ENCODE measurements around the gene P2RX1.

P2RX1 gene

DNA sequence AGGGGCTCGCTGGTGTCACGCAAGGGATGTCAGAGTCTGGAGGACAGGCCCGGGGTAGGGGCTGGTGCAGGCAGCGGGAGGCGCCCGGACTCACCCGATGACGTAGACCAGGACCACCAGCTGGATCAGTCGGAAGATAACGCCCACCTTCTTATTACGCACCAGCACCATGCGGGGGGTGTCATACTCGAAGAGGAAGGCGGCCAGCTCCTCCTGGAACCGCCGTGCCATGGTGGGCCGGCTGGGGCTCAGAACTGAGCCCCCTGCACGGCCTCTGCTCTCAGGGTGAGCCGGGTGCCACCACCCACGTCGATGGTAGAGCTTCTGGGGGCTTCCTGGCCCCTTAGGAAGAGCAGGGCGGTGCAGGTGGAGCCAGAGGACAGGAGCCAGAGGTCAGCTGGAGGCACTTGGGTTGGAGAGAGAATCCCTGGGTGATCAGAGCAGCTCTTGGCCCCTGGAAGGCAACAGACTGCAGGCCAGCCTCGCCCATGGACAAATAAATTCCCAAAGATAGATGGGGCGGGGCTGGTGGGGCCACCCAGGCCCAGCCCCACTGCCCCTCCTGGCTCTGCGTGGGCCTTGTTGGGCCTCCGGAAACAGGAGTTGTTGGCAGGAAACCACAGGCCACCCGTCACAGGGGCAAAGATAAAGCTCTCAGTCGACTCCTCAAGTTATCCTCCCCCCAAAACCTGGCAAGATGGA is at the start of gene P2RX1:
TSS of gene P2RX1 (minus strand) at position 471 of the 702 bp plus-strand sequence. CDS start at position 231, 240 bp downstream.
- ATAC-seq = peak; percentile 63

DNA sequence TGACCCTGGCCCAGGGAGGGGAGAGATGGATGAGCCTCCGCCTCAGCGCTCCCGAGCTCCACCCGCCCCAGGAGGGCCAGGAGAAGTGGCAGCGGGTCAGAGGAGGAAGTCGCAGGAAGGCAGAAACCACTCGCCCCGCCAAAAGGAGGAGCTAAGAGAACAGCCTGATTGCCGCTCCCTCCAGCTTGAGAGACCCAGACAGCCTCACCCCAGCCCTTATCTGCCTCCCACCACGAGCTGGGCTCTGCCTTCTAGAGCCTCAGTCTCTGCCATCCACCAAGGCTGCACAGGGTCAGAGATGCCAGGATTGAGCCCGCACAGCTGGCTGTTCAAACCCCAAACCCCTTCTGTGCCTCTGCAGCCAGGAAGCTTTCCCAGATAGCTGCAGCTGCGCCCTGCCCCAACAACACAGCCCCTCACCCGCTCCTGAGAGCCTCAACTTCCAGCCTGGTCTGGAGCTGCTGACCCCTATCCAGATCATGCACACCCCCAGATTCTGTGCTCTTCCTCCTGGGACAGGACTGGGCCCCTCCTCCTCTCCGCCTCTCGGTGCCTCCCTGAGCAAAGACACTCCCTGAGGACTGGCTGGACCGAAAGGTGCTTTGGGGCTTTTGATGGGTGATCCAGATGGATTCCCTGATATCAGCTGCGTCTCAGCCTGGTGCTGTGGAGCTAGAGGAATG is 49.0 kb upstream of the P2RX1 start:
- DNase-seq = peak; percentile 69 to 73
- ATAC-seq = peak; percentile 66
- peaks cover 47% of the 10 kb centered on the region for H3K4me1 Mint-ChIP-seq
- no peaks in the 10 kb centered on the region for H3K27me3 Mint-ChIP-seq
- peak overlapping the region; percentile 91 to 98 for H3K4me3 Mint-ChIP-seq
- H3K9me3 Mint-ChIP-seq = no peaks in the 10 kb centered on the region
- H3K27ac Mint-ChIP-seq = peak overlapping the region in 1 of 2 donors; percentile 69

More for the DNA sequence above, at the start of gene P2RX1:
- DNase-seq = peak; percentile 42 to 64
- H3K27me3 Mint-ChIP-seq = no peaks in the 10 kb centered on the region
- no peaks in the 10 kb centered on the region for H3K9me3 Mint-ChIP-seq
- peak within 1 kb of the TSS; percentile 81 to 98 for H3K27ac Mint-ChIP-seq
- peak within 1 kb of the TSS; percentile 66 to 89 for H3K4me3 Mint-ChIP-seq
- peaks cover 67% of the 10 kb centered on the region for H3K4me1 Mint-ChIP-seq

DNA sequence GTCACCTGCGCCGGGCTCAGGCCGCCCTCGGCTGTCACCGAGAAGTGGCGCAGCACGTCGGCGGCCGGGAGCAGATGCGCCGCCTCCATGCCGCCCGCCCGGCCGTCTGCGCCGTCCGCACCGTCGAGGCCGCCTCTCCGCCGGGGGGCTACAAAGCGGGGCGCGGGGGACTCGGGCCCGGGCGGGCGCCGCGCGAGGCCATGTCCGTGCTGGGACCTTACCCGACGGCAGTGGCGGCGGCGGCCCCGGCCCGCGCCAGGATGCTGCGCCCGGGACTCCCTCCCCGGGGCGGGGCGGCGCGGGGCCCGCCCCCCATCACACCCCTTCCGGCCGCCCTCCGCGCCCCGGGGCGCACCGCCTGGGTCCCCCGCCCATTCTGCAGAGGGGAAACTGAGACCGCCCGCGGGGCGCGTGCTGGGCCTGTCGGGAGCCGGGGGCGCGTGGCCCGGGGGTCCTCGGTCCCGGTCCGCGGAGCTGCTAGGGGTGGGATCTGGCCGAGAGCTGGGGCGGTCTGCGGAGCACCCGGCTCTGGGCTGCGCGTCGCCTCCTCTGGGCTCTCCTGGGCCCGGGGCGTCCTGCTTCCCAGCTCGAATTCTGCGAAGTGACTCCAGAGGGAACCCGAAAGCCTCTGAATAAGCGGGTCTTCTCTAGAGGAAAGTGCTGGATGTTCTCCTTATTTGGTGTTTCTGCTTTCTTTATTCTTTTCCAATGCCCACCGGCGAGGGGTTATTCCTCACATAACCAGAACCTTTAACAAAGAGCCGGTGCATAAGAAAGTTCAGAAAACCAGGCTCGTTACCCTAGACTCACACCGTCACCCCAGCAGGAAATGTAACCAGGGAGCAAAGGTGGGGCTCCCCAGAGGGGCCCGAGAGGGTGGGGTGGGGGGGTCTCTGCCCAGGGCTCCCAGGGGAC is 48.2 kb upstream of the P2RX1 start, which contains the start of gene ATP2A3:
TSS of gene ATP2A3 (minus strand) at position 235 of the 915 bp plus-strand sequence. CDS start at position 89, 146 bp downstream.
- peak within 1 kb of the TSS; percentile 35 to 93 for H3K27ac Mint-ChIP-seq
- ATAC-seq (peak; percentile 80), DNase-seq (peak; percentile 46 to 70)
- no peaks in the 10 kb centered on the region for H3K9me3 Mint-ChIP-seq
- H3K27me3 Mint-ChIP-seq = no peaks in the 10 kb centered on the region
- H3K4me3 Mint-ChIP-seq = peak within 1 kb of the TSS; percentile 91 to 98
- peaks cover 55% of the 10 kb centered on the region for H3K4me1 Mint-ChIP-seq

DNA sequence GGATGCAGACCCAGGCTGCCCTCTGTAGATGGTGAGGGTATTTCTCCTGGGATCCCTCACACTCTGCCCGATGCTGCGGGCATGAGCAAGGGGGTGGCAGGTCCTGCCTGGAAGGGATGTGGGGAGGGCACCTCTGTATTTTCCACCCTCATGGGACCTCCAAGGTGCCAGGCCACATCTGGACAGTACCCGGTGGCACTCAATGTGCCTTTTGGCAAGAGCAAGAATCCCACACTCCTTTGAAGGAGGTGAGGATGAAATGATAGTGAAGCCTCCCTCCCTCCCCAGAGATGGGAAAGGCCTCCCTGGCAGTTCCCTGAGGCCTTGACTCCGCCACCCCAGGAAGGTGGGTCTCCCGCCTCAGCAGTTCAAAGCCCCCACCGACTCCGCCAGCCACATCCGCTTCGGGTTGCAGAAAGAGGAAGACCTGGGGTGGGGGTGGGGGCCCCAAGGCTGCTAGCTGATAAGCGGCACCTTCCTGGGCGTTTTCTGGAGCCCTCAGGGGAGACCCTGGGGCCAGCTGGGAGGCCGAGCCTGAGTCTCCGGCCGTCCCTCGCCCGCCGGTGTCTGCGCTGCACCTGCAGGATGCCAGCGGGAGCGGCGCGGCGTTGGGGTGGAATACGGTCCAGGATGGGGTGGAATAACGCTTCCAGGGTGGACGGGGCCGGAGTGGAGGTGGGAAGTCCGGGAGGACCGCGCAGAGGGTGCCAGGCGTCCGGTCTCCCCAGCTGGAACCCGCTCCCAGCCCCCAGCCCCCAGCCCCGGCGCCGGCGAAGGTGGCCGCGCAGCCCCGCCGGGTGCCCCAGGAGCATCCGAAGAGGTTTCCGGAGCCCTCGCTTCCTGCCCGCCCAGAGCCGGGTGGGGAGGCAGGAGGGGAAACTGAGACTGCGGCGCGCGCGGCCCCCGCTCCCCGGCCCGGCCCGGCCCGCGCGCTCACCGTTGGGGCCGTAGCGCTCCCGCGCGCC is 47.3 kb upstream of the P2RX1 start:
- Mint-ChIP-seq H3K9me3 (no peaks in the 10 kb centered on the region), H3K27ac (peak overlapping the region in 1 of 2 donors; percentile 35), H3K4me1 (peaks cover 61% of the 10 kb centered on the region), H3K27me3 (no peaks in the 10 kb centered on the region), H3K4me3 (peak overlapping the region; percentile 79 to 81)
- DNase-seq (peak; percentile 47 to 62), ATAC-seq (peak; percentile 54)

DNA sequence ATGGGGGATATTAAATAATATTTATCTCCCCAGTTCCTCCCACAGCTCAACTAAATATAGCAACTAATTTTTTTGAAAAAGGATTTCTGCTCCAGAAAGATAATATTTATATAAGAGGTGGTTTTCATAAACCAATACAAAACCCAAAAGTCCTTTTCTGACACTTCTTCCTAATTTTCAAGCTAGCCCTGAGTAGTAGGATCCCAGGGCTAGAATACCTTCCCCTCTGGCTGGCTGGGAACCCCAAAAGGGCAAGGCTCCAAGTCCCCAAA is 46.6 kb upstream of the P2RX1 start:
- peak overlapping the region in 1 of 2 donors; percentile 35 for H3K27ac Mint-ChIP-seq
- DNase-seq (no peak), ATAC-seq (no peak)
- H3K4me1 Mint-ChIP-seq = peaks cover 67% of the 10 kb centered on the region
- H3K27me3 Mint-ChIP-seq = no peaks in the 10 kb centered on the region
- H3K9me3 Mint-ChIP-seq = no peaks in the 10 kb centered on the region
- peak overlapping the region; percentile 79 to 81 for H3K4me3 Mint-ChIP-seq

DNA sequence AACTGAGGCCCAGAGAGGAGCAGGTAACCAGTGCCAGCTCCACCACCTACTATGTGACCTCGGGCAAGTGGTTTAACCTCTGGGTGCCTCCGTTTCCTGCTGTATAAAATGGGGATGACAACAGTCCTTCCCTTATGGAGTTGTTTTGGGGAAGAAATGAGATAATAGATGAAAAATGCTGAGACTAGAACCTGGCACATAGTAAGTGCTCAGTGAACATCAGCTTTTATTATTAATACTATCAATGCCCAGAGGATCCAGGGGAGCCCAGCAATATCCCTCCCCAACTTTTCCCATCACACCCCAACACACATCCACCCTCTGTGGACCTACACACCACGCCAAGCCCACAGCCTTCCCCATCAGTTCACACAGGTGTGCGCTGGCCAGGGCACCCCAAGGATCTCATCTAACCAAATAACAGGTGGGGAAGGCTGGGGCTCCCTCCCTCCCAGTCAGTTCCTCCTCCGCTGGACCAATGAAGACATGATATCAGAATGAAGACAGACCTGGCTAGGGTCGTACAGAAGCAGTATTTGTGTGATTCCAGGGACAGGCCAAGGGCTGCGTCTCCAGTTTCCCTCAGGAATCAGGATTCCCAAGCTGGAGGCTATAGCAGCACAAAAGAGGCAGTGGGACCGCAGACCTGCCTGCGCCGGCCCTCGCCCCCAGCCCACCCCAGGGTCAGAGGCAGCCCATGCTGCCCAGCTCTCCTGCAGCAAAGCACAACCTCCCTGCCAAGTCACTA is 46.1 kb upstream of the P2RX1 start:
- Mint-ChIP-seq H3K4me1 (peaks cover 72% of the 10 kb centered on the region), H3K27ac (peak overlapping the region; percentile 34 to 35), H3K9me3 (no peaks in the 10 kb centered on the region)

DNA sequence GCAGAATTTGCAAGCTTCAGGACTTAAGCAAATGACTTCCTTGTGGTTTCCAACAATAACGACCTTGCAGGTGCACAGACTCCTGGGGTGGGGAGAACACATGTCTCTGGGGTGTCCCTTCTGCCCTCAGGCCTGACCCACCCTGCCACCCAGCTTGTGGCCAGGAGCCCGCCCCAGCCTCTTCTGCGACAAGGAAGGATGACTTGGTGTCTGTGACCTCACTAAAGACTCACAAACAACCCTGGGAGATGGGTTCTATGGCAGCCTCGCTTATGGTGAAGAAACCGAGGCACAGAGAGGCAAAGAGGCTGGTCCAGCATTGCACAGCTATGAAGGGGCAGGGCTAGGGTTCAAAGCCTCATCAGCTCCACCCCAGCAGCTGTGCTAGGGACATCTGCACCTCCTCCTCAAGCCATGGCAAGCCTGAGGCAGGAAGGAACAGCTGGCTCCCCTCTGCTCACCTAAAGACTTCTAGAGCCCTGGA is 45.3 kb upstream of the P2RX1 start:
- DNase-seq = peak in 1 of 2 donors; percentile 47
- ATAC-seq = peak; percentile 33
- no peaks in the 10 kb centered on the region for H3K9me3 Mint-ChIP-seq
- H3K4me3 Mint-ChIP-seq = peak overlapping the region; percentile 79 to 81
- peak overlapping the region in 1 of 2 donors; percentile 89 for H3K27ac Mint-ChIP-seq
- peaks cover 77% of the 10 kb centered on the region for H3K4me1 Mint-ChIP-seq
- no peaks in the 10 kb centered on the region for H3K27me3 Mint-ChIP-seq

More for the DNA sequence above, 46.1 kb upstream of the P2RX1 start:
- ATAC-seq (no peak), DNase-seq (no peak)
- Mint-ChIP-seq H3K27me3 (no peaks in the 10 kb centered on the region), H3K4me3 (peak overlapping the region; percentile 79 to 81)

DNA sequence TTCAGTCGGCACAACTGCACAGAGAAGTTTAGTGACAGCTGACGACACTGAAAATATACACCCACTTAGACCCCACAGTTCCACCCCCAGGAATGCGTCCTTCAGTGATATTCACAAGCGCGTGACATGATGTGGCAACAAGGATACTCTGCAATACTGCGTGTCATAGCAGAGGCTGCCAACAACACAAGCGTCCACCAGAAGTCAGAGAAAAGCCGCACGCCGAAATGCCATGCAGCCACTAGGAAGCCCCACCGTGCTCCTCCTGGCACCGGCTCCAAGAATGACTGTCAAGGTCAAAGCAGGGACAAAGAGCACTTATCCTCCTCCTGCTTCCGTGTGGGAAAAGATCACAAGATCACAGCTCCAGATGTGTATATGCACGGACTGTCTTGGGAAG is 44.5 kb upstream of the P2RX1 start:
- Mint-ChIP-seq H3K27ac (peak overlapping the region in 1 of 2 donors; percentile 19), H3K4me1 (peaks cover 82% of the 10 kb centered on the region), H3K27me3 (no peaks in the 10 kb centered on the region), H3K9me3 (no peaks in the 10 kb centered on the region), H3K4me3 (peak overlapping the region; percentile 42 to 79)
- ATAC-seq = no peak
- no peak for DNase-seq

DNA sequence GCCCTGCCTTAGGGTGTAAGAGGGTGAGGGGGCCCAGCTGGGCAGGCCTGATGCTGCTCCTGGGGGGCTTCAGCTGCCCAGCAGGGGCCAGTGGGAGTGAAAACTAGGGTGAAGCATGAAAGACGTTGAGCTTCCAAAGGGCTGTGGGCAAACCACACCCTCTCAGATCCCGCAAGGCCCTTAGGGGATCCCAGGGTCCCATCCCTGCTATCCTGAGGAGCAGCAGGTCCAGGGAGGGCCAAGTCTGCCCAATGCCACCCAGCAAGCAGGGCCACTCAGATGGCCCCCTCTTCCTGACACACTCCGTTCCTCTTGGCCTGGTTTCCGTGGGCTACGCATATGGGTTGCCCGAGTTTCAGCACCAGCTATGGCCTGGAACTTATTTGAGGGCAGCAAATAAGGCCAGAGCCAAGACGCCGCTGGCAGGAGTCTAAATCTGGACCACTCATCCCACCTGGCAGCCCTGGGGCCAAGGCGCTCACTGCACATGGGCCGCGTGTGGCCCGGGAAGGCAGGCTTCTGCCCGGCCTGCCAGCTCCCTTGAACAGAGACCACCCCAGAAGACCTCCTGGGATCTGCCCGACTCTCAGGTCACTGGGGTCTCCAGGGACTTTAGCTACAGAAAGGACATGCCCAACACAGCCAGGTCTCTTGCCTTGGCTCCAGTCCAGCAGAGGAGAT is 43.8 kb upstream of the P2RX1 start:
- H3K4me3 Mint-ChIP-seq = peak overlapping the region in 1 of 2 donors; percentile 79
- H3K27me3 Mint-ChIP-seq = no peaks in the 10 kb centered on the region
- DNase-seq = no peak
- ATAC-seq = no peak
- peaks cover 80% of the 10 kb centered on the region for H3K4me1 Mint-ChIP-seq
- peak overlapping the region in 1 of 2 donors; percentile 84 for H3K27ac Mint-ChIP-seq
- H3K9me3 Mint-ChIP-seq = no peaks in the 10 kb centered on the region

DNA sequence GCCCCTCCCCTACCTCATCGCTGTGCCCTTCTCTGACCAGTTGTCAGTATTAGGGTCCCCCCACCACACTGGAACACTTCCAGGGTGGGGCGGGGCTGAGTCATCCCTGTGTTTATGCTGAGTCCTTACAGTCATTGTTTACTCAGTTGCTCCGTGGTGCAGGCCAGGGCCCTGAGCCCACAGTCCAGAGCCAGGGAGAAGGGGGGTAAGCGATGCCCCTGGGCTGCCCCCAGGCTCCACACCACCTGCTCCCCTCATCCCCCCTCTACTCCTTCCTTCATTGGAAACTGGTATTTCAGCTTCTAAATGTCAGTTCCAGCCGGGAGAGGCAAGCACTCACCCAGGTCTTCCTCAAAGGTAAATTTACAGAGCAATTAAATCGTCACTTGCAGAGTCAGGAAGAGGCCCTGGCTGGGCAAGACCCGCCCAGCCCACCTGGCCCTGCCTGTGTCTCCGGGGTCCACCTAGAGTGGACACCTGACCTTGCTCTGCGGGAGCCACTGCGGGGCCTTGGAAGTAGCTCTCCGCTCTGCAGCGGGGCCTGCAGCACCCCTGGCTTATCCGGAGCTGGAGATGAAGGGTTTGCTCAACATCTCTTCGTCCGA is 43.1 kb upstream of the P2RX1 start:
- no peaks in the 10 kb centered on the region for H3K27me3 Mint-ChIP-seq
- peak overlapping the region; percentile 47 to 84 for H3K27ac Mint-ChIP-seq
- DNase-seq = no peak
- peaks cover 79% of the 10 kb centered on the region for H3K4me1 Mint-ChIP-seq
- no peaks in the 10 kb centered on the region for H3K9me3 Mint-ChIP-seq
- peak overlapping the region in 1 of 2 donors; percentile 32 for H3K4me3 Mint-ChIP-seq
- no peak for ATAC-seq

DNA sequence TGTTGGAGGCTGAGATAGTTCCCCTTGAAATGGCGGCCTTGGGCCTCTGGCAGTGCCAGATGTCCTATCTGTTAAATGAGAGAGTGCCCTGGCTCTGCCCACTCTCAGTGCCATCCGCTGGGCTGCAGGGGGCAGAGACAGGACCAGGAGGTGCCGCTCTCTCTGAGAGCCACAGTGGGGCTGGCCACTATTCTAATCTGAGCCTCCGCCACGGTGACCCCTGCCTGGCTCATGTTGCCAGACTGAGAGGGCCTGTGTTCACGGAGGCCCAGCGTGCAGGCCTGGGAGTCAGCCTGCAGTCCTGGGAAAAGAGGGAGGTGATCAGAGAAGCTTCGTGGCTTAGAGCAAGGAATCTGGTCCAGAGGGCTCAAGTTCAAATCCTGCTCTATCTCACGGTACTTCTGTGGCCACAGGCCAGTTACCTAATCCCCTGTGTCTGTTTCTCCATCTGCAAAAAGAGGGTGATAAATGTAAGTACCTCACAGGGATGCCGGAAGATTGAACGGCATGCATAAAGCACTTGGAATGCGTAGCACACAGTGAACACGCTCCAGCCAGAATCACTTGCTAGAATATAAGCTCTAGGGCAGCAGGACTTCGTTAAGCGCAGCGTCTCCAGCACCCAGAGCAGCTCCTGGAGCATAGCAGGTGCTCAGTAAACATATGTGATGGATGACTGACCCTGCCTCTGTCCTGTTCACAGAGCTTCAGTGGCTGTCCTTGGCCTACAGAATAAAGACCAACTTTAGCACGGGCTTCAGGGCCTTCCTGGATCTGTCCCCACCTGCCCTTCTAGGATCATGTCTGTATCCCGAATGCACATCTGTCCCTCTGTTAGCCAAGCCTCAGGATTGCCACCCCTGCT is 41.7 kb upstream of the P2RX1 start:
- Mint-ChIP-seq H3K27me3 (no peaks in the 10 kb centered on the region), H3K9me3 (no peaks in the 10 kb centered on the region)
- ATAC-seq = no peak

DNA sequence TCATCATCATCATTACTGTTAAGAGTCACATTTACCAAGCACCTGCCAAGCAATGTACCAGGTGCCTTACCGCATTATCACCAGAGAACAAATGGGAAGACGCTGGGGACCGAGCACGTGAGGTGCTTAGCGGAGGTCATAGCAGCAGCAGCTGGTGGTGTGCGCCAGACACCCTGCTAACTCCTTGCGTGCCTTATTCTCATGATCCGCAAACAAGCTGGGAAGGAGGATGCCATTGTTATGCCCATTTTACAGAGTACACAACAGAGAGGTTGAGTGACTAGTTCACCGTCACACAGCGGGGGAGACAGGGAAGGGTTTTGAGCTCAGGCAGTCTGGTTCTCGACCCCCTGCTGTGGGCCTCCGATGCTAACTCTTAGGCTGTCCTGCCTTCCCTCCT is 40.7 kb upstream of the P2RX1 start:
- no peak for DNase-seq
- H3K9me3 Mint-ChIP-seq = no peaks in the 10 kb centered on the region
- peak overlapping the region in 1 of 2 donors; percentile 42 for H3K4me3 Mint-ChIP-seq
- H3K27ac Mint-ChIP-seq = peak overlapping the region; percentile 30 to 84
- H3K4me1 Mint-ChIP-seq = peaks cover 64% of the 10 kb centered on the region
- H3K27me3 Mint-ChIP-seq = no peaks in the 10 kb centered on the region
- no peak for ATAC-seq

More for the DNA sequence above, 41.7 kb upstream of the P2RX1 start:
- no peak for DNase-seq
- Mint-ChIP-seq H3K4me3 (peak overlapping the region in 1 of 2 donors; percentile 57), H3K27ac (peak overlapping the region in 1 of 2 donors; percentile 74), H3K4me1 (peaks cover 74% of the 10 kb centered on the region)
